GM12873 (cell line): Measurements from ENCODE around the gene COL3A1.

Experiments
- CTCF ChIP-seq: IDR thresholded peaks from 2 replicates; pipeline ENCODE4 v1.5.1; 2012; ENCODE audit warnings: low read depth, mild to moderate bottlenecking, moderate library complexity, low read length, control low read depth; ENCODE audit not compliant: insufficient read depth; ENCODE audit errors: missing control alignments

The COL3A1 gene

GRCh38 chr2:188966079-188966571, 8.0 kb upstream of the COL3A1 start:
- TF ChIP-seq CTCF = no peak

- TF ChIP-seq CTCF = no peak
These were observed 7.3 kb upstream of the COL3A1 start for GRCh38 chr2:188966728-188967440.

GRCh38 chr2:188969236-188969635, 4.9 kb upstream of the COL3A1 start:
- TF ChIP-seq CTCF = no peak

GRCh38 chr2:188969651-188970050, 4.5 kb upstream of the COL3A1 start:
- no peak for TF ChIP-seq CTCF

- TF ChIP-seq CTCF = no peak
These were observed 4.0 kb upstream of the COL3A1 start for GRCh38 chr2:188970211-188970610.

GRCh38 chr2:188971432-188971861, 2.7 kb upstream of the COL3A1 start:
- TF ChIP-seq CTCF = no peak

- no peak for TF ChIP-seq CTCF
These were observed 532 bp upstream of the COL3A1 start for GRCh38 chr2:188973641-188974040.
